ENCODE results near the gene FCER1G.

- no peak for TF ChIP-seq CTCF (IDR thresholded peaks at IDR 0.05)
- TF ChIP-seq, protein P1, sequence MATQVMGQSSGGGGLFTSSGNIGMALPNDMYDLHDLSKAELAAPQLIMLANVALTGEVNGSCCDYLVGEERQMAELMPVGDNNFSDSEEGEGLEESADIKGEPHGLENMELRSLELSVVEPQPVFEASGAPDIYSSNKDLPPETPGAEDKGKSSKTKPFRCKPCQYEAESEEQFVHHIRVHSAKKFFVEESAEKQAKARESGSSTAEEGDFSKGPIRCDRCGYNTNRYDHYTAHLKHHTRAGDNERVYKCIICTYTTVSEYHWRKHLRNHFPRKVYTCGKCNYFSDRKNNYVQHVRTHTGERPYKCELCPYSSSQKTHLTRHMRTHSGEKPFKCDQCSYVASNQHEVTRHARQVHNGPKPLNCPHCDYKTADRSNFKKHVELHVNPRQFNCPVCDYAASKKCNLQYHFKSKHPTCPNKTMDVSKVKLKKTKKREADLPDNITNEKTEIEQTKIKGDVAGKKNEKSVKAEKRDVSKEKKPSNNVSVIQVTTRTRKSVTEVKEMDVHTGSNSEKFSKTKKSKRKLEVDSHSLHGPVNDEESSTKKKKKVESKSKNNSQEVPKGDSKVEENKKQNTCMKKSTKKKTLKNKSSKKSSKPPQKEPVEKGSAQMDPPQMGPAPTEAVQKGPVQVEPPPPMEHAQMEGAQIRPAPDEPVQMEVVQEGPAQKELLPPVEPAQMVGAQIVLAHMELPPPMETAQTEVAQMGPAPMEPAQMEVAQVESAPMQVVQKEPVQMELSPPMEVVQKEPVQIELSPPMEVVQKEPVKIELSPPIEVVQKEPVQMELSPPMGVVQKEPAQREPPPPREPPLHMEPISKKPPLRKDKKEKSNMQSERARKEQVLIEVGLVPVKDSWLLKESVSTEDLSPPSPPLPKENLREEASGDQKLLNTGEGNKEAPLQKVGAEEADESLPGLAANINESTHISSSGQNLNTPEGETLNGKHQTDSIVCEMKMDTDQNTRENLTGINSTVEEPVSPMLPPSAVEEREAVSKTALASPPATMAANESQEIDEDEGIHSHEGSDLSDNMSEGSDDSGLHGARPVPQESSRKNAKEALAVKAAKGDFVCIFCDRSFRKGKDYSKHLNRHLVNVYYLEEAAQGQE (IDR thresholded peaks at IDR 0.05; ENCODE audit: insufficient read depth in 1 of 2, low read depth in 2 of 2, low read length in 1 of 2), result no peak
- TF ChIP-seq SIN3A (IDR thresholded peaks at IDR 0.05; ENCODE audit: borderline replicate concordance, insufficient read depth, low read depth, low read length), result no peak
- TF ChIP-seq TCF7L2 (IDR thresholded peaks at IDR 0.05; ENCODE audit: low read depth, low read length), result no peak
Measured at GRCh38 chr1:161190962-161191521, 24.1 kb upstream of the FCER1G start.
